GM19035 (cell line): ENCODE measurements around the gene EPC1.
"Not testable (repeated sequence)": the region's sequence is repeated elsewhere in the genome, so short reads cannot be mapped to it uniquely, and the experiment has no call there.

Source experiments
- ATAC-seq: cut with Tn5 transposase; IDR thresholded peaks from one replicate; pipeline ENCODE4 v1.9.1; 2021; ENCODE audit not compliant: unreplicated experiment

The EPC1 gene, protein sequence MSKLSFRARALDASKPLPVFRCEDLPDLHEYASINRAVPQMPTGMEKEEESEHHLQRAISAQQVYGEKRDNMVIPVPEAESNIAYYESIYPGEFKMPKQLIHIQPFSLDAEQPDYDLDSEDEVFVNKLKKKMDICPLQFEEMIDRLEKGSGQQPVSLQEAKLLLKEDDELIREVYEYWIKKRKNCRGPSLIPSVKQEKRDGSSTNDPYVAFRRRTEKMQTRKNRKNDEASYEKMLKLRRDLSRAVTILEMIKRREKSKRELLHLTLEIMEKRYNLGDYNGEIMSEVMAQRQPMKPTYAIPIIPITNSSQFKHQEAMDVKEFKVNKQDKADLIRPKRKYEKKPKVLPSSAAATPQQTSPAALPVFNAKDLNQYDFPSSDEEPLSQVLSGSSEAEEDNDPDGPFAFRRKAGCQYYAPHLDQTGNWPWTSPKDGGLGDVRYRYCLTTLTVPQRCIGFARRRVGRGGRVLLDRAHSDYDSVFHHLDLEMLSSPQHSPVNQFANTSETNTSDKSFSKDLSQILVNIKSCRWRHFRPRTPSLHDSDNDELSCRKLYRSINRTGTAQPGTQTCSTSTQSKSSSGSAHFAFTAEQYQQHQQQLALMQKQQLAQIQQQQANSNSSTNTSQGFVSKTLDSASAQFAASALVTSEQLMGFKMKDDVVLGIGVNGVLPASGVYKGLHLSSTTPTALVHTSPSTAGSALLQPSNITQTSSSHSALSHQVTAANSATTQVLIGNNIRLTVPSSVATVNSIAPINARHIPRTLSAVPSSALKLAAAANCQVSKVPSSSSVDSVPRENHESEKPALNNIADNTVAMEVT

DNA sequence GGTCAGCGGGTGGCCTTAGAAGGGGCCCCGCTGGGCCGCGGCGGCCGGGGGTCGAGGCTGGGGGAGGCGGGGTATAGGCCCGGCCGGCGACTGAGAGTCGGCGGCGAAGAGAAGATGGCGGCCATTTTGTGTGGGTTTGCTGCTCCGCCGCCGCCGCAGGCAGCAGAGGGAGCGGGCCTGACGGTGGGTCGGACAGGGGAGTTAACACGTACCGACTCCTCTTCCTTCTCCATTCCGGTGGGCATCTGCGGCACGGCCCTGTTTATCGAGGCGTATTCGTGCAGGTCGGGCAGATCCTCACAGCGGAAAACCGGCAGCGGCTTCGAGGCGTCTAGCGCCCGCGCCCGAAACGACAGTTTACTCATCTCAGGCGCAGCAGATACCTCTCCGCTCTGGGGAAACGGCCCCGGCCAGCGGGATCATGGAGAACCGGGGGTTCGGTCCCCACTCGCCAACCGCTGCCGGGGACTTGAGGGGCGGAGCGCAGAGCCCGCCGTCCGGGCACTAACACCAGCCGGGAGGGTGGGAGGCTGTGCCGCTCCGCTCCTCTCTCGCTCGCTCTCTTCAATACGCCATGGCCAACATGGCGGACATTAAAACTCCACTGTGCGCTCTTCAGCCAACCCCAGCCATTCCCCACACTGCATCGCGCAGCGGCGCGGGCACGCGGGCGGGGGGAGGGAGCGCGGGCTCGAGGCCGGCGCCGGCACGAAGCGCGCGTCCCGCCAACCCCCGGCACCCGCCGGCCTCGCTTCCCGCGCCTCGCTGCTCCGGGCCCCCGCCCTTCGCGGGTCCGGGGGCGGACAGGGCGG is at the start of gene EPC1:
Gene EPC1 (minus strand): TSS at position 608 of the 812 bp plus-strand sequence. CDS start 243 bp downstream, at position 365.
- ATAC-seq = peak; percentile 67

DNA sequence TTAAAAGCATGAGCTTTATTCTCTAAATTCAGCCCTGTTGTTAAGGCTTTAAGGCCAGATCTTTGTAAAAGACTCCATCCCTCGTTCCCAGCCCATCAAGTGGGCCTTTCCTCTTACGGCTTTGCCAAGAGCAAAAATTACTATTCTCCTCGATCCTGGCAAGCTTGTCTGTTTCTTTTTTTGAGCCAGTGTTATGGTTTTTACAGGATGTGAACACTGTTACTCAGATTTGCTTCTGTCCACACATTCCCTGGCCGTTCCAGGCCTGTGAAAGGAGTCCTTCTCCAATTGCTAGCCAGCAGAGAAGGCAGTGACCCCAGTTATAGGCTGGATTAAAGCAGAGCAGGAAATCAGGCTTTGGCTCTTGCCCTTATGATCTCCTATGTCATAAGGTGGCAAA is 47.0 kb upstream of the EPC1 start:
- no peak for ATAC-seq

DNA sequence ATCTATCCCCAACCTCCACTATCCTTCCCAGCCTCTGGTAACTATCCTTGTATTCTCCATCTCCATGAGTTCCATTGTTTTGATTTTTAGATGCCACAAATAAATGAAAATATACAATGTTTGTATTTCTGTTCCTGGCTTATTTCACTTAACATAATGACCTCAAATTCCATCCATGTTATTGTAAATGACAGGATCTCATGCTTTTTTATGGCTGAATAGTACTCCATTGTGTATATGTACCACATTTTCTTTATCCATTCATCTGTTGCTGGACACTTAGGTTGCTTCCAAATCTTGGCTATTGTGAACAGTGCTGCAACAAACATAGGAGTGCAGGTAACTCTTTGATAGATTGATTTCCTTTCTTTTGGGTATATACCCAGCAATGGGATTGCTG is 45.3 kb upstream of the EPC1 start:
- ATAC-seq = not testable (repeated sequence)

DNA sequence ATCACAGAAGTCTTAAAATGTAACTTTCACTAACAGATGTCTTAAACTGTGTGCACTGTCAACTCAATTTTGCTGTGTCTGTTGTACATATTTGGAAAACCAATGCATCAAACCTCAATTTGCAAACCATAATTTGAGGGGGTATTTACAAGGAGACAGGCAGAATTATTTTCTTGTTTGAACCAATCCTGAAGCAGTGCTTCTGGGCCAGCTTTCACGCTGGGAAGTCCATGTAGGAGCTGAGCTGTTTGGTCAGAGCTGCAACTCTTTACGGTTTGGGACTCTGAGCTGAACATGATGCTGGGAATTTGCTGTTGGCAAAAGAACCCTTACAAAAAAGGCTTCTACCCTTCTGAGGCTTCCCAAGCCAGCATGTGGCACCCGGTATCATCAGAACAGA is 43.2 kb upstream of the EPC1 start:
- ATAC-seq = no peak

DNA sequence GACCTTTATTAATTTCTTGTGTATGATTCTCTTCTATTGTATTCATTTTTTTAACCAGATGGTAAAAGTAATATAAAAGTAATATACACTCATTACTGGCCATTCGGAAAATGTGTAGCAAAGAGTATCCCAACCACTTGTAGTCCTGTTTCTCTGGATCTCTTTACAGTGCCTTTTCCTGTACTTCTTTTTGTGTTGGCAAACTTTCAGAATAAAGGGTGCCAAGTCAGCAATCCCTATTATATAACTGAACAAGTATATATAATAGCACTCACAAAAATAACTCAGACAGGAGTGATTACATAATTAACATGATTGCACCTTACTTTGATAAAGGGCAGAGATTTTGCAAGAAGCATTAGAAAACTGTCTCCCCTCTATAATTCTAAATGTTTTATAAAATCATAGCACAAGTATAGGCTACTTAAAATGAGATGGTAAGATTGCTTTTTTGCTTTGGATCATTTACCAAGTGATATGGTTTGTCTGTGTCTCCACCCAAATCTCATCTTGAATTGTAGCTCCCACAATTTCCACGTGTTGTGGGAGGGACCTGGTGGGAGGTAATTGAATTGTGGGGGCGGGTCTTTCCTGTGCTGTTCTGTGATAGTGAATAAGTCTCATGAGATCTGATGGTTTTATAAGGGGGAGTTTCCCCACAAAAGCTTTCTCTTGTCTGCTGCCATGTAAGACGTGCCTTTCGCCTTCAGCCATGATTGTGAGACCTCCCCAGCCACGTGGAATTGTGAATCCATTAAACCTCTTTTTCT is 41.5 kb upstream of the EPC1 start:
- no peak for ATAC-seq

DNA sequence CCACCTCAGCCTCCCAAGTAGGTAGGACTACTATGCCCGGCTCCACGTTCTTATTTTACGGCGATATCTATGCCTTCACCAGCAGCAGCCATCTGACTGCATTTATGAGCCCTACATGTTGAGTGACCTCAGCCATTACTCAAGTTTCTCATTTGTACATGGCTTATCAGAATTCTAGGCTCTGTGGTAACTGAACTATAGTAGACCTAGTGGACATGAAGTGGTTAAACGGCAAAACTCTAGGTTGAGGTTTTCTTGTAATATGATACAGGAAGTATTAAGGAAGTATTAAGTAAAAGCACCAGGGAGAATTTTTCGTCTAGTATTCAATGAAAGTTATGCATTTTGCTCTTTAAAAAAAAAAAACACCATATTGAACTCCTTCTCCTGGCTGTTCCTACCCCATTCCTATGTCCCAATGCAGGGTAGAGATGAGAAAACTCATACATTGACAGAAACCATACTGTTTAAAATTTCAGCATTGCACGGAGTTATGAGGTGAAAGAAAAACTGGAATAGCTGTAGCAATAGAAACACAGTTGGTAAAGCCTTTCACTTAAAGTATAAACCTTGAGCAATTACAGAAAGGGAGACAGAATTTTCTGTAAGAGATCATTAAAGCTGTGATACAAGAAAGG is 39.8 kb upstream of the EPC1 start:
- no peak for ATAC-seq

DNA sequence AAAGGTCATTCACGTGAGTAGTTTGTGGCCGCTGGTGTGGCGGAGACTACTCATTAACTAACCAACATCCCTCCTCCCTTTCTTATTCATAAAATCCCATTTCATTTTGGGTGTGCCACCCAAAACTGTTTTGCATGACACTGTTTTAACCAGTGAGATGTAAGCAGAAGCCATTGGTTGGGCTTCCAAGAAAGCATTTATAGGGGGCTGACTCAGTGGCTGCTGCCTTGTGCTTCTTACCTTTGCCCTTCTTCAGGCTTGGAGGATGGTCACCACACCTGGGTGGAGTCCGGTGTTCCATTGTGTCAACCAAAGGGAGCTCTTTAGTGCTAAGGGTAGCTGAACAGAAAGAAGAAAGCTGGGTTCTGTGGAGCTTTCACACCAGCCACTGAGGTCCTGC is 37.2 kb upstream of the EPC1 start:
- no peak for ATAC-seq

DNA sequence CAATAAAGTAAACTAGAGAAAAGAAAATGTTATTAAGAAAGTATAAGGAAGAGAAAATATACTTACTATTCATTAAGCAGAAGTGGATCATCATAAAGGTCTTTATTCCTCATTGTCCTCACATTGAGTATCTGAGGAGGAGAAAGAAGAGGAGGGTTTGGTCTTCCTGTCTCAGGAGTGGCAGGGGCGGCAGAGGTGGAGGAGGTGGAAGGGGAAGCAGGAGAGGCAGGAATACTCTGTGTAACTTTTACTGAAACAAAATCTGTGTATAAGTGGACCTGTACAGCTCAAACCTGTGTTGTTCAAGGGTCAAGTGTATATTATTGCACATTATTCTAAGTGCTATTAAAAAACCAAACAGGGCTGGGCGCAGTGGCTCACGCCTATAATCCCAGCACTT is 34.2 kb upstream of the EPC1 start:
- ATAC-seq = no peak

DNA sequence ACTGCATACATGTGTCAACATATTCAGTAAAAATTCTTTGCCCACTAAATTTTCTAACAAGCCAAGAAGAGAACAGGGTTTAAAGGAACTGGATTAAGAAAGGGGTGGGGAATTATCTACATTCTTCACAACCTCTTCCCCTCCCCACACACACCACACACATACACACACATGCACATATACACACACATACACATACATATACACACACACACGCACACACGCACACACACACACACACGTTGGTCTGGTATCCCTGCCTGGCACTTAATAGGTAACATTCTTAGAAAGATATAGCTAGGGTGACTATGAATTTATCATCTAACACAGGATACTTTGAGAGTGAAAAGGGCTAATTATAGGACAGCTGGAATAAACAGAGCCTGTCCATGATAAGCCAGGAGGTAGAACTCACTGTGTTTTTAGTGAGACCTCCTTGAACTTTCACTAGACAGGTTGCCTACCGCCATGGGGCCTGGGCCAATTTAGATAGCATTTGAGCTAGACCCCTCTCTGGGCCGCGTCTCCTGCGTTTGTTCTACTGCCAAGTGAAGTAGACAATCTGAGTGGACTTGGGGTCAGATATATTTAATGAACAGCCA is 33.1 kb upstream of the EPC1 start:
- ATAC-seq = no peak

DNA sequence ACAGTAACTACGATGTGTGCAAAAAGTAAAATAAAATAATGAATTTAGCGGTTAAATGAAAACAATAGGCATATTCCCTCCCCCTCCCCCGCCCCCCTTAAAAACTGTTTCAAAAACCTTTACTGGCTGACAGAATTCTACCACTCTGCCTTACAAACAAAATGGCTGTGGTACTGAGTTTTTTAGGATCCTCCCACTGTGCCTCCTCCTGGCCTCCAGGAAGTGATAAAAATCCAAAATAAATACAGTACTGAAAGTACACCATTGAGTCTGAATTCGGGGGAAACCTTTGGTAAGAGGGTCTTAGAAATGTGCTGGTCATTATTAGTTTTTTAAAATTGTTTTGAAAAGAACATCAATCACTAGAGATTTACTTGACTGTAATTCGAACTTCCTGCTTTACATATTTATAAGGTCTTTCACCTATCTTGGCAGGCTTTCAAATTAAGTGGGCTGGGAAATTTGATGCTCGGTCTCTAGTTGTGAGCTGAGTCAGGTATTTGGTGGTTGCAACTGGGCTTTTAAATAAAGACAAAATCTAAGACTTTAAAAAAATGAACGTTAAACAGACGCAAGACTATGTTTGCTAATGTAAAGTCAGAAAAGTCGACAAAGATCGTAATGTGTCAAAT is 32.5 kb upstream of the EPC1 start:
- ATAC-seq = peak; percentile 29

DNA sequence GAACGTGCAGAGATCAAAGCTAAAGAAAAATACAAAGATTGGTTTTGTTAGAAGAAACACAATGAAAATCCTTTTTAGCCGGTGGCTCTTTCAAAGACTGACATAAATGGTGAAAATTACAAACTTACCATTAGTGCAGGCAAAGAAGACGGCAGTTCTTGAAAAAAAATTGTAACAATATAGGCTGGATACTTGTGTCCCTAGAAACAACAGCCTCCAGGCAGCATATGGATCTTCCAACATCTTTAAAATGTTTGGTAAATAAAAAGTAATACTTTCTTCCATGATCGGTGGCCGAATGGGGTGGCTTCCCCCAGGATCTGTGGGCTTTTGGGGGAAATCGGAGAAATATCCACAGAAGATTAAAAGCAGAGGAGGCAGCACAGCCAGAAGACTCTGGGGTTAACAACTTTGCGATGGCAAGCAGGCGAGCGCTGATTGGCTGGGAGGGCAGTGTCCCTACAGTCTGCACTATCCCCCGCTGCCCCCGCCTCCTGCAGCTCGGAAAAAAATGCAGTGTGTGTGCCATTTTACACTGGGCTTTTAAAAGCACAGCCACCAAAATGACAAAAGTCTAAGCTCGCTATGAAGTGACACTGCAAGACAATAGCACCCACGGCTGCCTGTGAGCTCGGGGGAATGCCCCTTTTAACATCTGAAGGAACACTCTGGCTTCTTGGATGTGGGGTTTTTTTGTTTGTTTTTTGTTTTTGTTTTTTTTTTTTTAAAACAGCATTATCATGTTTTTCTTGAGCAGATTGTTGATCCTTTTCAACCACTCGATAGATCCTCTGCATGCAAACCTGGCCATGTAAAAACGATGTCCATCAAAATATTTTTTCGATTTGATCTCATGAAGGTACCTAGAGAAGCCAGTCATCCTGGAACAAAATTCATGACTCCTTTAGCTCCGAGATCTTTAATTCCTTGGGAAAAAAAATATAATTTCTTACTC is 31.7 kb upstream of the EPC1 start:
- peak; percentile 90 for ATAC-seq

DNA sequence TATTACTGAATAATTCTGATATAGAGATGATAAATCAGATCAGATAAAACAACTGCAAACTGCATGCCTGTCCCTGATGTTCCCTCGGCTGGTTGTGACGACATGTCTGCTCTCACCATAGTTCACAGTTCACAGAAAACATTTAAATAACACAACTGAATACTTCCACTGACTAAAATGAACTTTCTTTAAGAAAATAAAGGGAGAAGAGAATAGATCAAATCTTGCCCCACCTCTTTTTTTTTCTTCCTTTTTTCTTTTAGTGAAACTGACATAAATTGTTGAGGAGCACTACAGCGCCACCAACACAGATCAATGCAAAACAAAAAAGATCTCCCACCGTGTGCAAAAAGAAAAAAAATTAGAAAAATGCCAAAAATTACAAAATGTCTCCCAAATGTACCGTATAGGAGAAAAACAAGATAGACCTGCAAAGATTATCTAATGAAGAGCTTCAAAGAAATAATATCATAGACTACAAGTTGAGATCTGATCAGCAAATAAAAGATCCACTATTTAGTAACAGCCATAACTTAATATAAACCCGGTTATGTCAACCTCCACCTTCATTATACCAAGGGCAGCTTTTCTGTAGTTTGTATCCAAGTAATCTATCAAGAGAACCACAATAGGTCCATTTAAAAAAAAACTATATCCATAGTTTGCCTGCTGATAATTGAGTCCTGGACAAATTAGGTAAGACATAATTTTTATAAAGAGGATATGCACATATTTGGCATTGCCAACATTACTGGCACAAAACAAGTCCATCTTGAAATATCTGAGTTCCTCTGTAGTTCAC is 30.7 kb upstream of the EPC1 start:
- peak; percentile 43 for ATAC-seq

DNA sequence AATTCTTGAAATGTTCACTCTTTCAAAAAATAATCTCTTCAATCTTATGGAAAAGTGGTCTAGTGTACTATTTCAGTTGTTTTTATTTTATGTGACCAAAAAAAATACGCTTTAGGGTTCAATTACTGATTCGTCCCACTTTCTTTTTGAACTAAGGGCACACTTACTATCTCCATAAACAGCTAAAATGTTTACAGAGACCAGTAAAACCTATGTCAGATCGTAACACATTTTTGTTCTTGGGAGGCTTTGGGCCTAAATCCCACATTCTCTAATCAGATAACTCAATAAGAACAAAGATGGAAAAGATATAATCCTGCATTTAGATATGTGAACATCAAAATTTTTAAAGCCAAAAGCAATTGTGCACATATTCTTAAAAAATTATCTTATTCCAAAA is 29.8 kb upstream of the EPC1 start:
- ATAC-seq = no peak

DNA sequence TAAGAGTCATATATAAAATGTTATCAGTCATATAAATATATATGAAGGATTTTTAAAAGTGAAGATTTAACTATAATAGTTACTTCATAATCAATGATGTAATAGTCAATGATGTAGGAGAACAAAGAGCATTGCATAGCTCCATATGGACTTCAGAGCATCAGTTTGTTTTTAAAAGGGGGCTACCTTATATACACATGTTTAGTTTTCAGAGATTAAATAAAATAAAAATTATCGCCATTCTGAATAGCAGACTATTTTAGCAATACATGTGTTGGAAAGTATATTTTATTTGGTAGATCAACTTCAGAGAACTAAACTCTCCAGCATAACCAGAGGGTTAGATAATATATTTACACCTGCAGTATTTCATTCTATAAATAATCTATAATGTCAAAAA is 29.1 kb upstream of the EPC1 start:
- ATAC-seq = no peak

DNA sequence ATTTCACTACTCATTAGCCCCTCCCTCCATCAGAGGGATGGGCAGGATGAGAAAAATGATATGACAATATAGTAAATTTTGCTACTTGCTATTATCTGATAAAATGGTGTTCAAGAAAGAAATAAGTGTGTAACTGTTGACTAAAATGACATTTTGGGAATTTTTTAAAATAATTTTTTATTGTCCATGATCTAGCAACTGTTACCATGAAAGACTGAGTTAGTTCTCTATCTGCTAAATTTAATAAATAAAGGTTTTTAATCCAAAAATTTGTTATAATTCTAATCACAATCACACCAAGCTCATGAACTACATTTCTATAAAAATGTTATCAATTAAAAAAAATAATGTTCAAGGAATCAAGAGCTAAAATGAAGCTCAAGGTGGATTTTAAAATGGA is 28.7 kb upstream of the EPC1 start:
- ATAC-seq = no peak

DNA sequence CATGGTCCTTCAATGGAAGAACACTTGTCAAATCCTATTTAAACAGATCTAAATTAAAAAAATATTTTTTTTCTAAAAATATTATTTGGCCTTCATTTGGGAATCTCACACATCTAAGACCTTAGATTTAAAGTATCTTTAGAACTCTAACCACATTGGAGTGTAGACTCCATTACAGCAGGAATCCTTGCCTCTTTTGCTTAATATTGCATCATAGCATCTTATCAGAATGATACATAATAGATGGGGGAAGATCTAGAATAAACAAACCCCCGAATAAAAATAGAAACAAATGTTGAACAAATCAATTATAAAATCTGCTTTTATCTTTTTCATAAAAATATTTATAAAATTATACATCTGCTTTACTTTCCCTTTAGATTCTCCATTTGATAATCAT is 27.6 kb upstream of the EPC1 start:
- no peak for ATAC-seq

DNA sequence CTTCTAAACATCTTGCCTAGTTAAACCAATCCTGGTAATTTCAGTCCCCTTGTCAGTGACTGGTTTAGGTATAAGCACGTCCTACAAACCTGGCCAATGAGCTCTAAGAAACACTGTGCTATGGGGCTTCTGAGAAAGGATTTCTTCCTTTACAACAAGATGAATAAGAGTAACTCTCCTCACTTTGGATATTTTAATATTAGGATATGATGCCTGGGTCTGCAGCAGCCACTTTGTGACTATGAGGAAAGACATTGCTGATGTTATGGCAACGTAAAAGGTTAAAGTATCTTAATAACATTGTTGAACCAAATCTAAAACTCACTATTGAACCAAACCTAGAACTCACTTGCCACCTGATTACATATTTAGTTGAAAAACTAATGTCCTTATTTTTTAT is 26.5 kb upstream of the EPC1 start:
- ATAC-seq = no peak
